Measurements from ENCODE around the gene UNC5A. TPM values are rescaled to one million over a fixed set of nuclear protein-coding genes. Genes with fewer than 3 reads are reported as not detected.

The UNC5A gene
- total RNA-seq, 1 experiment from 2014 or later = 3.1 TPM

DNA sequence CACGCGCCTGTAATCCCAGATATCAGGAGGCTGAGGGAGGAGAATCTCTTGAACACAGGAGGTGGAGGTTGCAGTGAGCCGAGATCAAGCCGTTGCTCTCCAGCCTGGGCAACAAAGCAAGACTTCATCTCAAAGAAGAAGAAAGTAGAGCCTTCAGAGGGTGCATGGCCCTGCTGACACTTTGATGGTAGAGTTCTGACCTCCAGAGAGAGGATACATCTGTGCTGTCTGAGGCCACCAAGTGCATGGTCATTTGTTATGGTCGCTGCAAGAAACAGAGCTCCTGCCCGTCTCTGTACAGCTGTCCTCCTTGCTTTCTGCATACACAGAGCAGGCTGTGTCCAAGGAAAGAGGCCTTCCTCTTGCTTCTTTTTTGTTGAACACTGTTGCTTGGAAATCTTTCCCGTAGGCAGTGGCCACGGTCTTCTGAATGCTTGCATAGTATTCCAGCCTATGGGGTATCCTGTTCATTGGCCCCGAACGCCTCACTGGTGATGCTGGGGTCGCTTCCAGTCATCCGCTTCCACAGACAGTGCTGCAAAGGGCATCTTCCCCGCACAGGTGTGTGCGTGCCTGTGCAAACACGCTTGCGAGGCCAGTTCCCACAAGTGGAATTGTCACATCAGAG, 36.8 kb upstream of the UNC5A start:
- H2AFZ ChIP-seq = no peak overlapping the region
- H3K27me3 ChIP-seq (ENCODE audit: insufficient read depth, low read depth) = 0 out of 2 replicates have a peak, but pooled peaks cover 3% of the 10 kb centered on the region
- H3K79me2 ChIP-seq (ENCODE audit: low read depth) = no peaks in the 10 kb centered on the region
- intact Hi-C loops (cut with micrococcal nuclease; ENCODE audit: unreplicated experiment) = no loop called here
- POLR2A ChIA-PET (ENCODE audit: unreplicated experiment) = no interaction called here
- no peak overlapping the region for H3K4me3 ChIP-seq
- DNase-seq = no peak
- TF ChIP-seq, protein P1, sequence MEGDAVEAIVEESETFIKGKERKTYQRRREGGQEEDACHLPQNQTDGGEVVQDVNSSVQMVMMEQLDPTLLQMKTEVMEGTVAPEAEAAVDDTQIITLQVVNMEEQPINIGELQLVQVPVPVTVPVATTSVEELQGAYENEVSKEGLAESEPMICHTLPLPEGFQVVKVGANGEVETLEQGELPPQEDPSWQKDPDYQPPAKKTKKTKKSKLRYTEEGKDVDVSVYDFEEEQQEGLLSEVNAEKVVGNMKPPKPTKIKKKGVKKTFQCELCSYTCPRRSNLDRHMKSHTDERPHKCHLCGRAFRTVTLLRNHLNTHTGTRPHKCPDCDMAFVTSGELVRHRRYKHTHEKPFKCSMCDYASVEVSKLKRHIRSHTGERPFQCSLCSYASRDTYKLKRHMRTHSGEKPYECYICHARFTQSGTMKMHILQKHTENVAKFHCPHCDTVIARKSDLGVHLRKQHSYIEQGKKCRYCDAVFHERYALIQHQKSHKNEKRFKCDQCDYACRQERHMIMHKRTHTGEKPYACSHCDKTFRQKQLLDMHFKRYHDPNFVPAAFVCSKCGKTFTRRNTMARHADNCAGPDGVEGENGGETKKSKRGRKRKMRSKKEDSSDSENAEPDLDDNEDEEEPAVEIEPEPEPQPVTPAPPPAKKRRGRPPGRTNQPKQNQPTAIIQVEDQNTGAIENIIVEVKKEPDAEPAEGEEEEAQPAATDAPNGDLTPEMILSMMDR (conservative IDR thresholded peaks at IDR 0.05) = no peak
- TF ChIP-seq EZH2 (IDR thresholded peaks at IDR 0.05; ENCODE audit: low read depth) = no peak
- no peaks in the 10 kb centered on the region for H3K36me3 ChIP-seq (ENCODE audit: low read depth)
- no peak overlapping the region for H3K27ac ChIP-seq
- CTCF ChIA-PET = no interaction called here
- H3K4me1 ChIP-seq (replicated peaks; ENCODE audit: insufficient read depth) = no peaks in the 10 kb centered on the region
- no peaks in the 10 kb centered on the region for H3K9me2 ChIP-seq (ENCODE audit: insufficient read depth)
- no TSS peak for BruUV-seq (replicated peaks)
- H3K9me3 ChIP-seq (ENCODE audit: insufficient read depth, low read depth) = no peaks in the 10 kb centered on the region
- no peak overlapping the region for H3K4me2 ChIP-seq
- no peaks in the 10 kb centered on the region for H3F3A ChIP-seq (ENCODE audit: insufficient read depth, low read depth)
- no peaks in the 10 kb centered on the region for H4K20me1 ChIP-seq (ENCODE audit: insufficient read depth)

DNA sequence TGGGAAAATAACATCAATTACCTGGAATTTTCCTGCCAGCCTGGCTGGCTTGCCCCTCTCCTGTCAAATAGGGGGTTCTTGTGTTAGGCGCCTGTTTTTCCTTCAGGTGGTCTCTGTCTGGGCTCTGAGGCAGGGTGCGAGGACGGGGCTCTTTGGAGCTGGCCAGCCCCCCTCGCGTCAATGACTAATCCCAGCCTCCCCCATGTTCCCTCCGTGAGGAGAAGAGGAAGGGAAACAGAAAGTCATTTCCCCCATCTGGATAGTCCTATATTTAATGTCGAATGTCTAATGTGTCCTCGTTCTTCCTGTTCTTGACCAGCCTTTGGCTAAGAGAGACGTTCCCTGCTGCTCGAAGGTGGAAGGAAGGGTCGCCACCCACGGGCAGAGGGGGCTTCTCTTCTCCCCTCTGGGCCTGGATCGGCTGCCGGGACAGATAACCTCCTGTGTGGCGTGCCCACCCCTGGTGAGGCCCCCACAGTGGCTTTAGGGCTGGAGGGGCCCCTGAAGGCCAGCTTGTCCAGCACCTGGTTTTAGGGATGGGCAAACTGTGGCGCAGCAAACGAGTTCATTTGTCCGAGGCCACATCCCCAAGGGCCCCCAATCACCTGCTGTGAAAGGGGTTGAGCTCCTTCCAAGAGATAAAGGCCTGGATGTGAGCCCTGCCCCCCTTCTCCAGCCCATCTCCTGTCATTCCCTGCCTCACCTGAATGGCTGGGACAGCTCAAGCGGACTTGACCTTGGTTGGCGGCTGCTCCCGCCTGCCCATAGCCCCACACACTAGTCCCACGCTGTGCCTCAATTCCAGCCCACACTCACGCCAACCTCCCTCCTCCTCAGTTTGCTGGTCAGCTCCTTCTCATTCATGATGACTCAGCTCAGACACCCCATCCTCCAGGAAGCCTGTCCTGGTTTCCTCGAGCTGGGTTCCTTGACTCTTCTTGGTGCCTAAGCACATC, 35.9 kb upstream of the UNC5A start:
- Histone ChIP-seq H3K9me2 (ENCODE audit: insufficient read depth) (no peaks in the 10 kb centered on the region), H3K4me1 (replicated peaks; ENCODE audit: insufficient read depth) (no peaks in the 10 kb centered on the region), H3F3A (ENCODE audit: insufficient read depth, low read depth) (no peaks in the 10 kb centered on the region), H3K4me3 (no peak overlapping the region), H3K27ac (no peak overlapping the region), H4K20me1 (ENCODE audit: insufficient read depth) (no peaks in the 10 kb centered on the region), H3K9me3 (ENCODE audit: insufficient read depth, low read depth) (no peaks in the 10 kb centered on the region), H3K79me2 (ENCODE audit: low read depth) (no peaks in the 10 kb centered on the region), H3K36me3 (ENCODE audit: low read depth) (no peaks in the 10 kb centered on the region), H3K4me2 (no peak overlapping the region), H2AFZ (no peak overlapping the region), H3K27me3 (ENCODE audit: insufficient read depth, low read depth) (0 out of 2 replicates have a peak, but pooled peaks cover 3% of the 10 kb centered on the region)
- BruUV-seq (replicated peaks) = no TSS peak
- ChIA-PET CTCF (no interaction called here), POLR2A (ENCODE audit: unreplicated experiment) (no interaction called here)
- TF ChIP-seq, protein P1 (conservative IDR thresholded peaks at IDR 0.05) = no peak
- no peak for TF ChIP-seq EZH2 (IDR thresholded peaks at IDR 0.05; ENCODE audit: low read depth)
- no peak for DNase-seq
- intact Hi-C loops (cut with micrococcal nuclease; ENCODE audit: unreplicated experiment) = no loop called here

DNA sequence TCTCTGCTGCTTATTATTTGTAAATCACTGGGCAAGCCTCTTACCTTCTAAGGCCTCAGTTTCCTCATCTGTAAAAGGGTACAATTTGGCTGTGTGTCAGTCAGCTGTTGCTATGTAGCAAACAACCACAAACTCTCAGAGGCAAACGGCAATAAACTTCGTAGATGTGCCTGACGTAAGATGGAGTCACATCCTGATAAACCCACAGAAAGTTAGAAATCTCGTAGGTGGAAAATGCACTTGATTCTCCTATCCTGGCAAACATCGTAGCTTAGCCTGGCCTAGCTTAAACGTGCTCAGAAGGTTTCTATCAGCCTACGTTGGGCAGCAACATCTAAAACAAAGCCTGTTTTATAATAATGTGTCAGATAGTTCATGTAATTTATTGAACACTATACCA, 35.0 kb upstream of the UNC5A start:
- ChIA-PET CTCF (no interaction called here), POLR2A (ENCODE audit: unreplicated experiment) (no interaction called here)
- no peak overlapping the region for H2AFZ ChIP-seq
- intact Hi-C loops (cut with micrococcal nuclease; ENCODE audit: unreplicated experiment) = no loop called here
- no peaks in the 10 kb centered on the region for H3K9me3 ChIP-seq (ENCODE audit: insufficient read depth, low read depth)
- no peak for TF ChIP-seq EZH2 (IDR thresholded peaks at IDR 0.05; ENCODE audit: low read depth)
- TF ChIP-seq, protein P1 (conservative IDR thresholded peaks at IDR 0.05) = no peak
- no peak for DNase-seq
- H4K20me1 ChIP-seq (ENCODE audit: insufficient read depth) = no peaks in the 10 kb centered on the region
- no peaks in the 10 kb centered on the region for H3K4me1 ChIP-seq (replicated peaks; ENCODE audit: insufficient read depth)
- 0 out of 2 replicates have a peak, but pooled peaks cover 3% of the 10 kb centered on the region for H3K27me3 ChIP-seq (ENCODE audit: insufficient read depth, low read depth)
- H3K27ac ChIP-seq = no peak overlapping the region
- no peak overlapping the region for H3K4me2 ChIP-seq
- no peak overlapping the region for H3K4me3 ChIP-seq
- no TSS peak for BruUV-seq (replicated peaks)
- no peaks in the 10 kb centered on the region for H3K36me3 ChIP-seq (ENCODE audit: low read depth)
- H3K79me2 ChIP-seq (ENCODE audit: low read depth) = no peaks in the 10 kb centered on the region
- H3F3A ChIP-seq (ENCODE audit: insufficient read depth, low read depth) = no peaks in the 10 kb centered on the region
- H3K9me2 ChIP-seq (ENCODE audit: insufficient read depth) = no peaks in the 10 kb centered on the region

Measured in PC-9 (cell line).